ENCODE measurements around the gene MKI67.

GRCh38 chr10:128063736-128064107 lies 62.5 kb downstream of the MKI67 start:
- TF ChIP-seq POLR2AphosphoS5 (IDR thresholded peaks at IDR 0.05; ENCODE audit: borderline replicate concordance, low read depth, low read length) (no peak), EZH2 (IDR thresholded peaks at IDR 0.05) (no peak), FOXP2 (optimal IDR thresholded peaks at IDR 0.05; ENCODE audit: control extremely low read depth, extremely low read length, insufficient read depth) (no peak)
